GM19438 (cell line): ENCODE measurements around the gene GSTCD.
"Not testable (repeated sequence)": the region's sequence is repeated elsewhere in the genome, so short reads cannot be mapped to it uniquely, and the experiment has no call there.

Experiments used
- ATAC-seq: cut with Tn5 transposase; IDR thresholded peaks from one replicate; pipeline ENCODE4 v1.9.1; 2021; ENCODE audit warnings: low read depth; ENCODE audit not compliant: unreplicated experiment

Gene GSTCD

DNA sequence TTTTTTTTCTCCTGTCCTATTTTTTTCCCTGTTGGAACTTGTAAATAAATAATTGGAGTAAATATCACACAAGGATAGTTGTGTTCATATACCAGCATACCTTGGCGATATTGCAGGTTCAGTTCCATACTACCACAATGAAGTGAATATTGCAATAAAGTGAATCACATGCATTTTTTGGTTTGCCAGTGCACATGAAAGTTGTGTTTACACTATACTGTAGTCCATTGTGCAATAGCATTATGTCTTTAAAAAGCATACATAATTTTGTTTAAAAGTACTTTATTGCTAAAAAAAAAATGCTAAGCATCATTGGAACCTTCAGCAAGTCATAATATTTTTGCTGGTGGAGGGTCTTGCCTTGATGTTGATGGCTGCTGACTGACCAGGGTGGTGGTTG, 88.6 kb downstream of the GSTCD start:
- ATAC-seq: no peak

DNA sequence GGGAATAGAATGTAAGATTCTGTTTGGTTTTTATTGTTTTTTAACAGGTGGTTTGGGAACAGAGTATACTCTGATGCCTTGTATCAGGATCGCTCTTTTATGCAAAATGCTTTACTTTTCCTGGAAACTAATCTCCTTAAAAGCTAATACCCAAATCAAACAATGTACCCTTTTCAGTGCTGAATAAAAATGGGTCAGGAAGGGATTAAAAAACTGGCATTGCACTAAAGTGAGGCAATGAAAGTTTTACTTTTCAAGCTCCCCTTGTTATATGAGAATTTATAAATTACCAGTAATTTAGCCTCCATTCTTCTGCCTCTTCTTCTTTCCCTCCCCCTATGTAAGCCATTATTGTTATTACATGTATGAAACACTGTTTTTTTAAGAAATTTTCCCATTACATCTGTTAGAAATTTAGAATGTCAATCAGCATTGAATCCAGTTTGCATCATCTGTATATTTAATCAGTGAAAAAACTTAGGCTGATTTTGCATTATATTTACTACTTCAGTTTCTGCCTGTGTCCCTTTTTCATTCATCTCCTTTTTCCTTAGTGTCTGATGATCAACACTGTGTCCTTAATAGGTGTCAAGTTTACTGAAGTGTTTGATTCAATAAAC, 97.0 kb downstream of the GSTCD start:
- no peak for ATAC-seq

DNA sequence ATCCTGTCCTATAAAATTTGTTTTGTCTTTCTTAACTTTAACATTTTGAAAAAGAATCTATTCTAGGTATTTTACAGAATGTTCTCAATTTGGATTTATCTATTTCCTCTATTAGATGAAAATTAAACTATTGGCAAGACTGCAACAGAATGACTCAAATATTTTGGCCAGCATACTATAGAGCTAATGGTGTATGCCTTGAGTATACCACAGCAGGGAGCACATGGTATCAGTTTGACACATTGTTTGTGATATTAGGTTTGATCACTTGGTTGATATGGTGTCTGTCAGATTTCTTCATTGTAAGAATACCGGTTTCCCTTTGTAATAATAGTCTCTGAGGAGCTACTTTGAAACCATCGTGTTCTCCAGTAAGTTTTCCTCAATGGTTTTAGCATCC, 98.9 kb downstream of the GSTCD start:
- no peak for ATAC-seq

DNA sequence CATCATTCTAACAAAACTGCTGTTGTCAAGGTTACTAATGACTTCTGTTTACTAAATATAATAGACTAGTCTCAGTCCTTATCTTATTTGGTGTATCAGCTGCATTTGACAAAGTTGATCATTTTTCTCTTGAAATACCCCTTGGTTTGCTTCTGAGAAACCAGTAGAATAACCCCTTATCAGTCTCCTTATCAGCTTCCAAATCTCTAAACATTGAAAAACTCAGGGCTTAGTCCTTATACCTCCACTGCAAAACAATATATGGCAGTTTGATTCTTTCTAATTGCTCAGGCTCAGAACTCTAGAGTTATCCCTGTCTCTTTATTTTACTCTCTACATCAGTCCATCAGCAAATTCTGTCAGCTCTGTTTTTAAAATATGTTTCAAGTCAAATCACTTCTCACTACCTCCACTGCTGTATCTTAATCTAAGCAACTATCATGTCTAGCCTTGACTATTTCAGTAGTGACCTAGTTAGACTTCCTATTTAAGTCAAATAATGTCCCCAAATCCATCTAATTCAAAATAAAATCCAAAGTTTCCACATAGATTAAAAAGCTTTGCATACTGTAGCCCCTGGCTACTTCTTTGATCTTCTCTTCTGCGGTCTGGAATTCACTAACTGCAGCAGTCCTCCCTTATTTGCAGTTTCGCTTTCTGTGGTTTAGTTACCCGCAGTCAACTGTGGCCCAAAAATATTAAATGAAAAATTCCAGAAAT, 99.6 kb downstream of the GSTCD start:
- ATAC-seq: no peak

DNA sequence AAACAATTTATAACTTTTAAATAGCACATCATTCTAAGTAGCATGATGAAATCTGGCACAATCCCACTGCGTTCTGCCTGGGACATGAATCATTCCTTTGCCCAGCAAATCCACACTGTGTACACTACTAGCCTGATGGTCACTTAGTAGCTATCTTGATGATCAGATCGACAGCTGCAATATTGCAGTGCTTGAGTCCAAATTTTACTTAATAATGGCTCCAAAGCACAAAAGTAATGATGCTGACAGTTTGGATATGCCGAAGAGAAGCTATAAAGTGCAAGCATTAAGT, 100.1 kb downstream of the GSTCD start:
- no peak for ATAC-seq

DNA sequence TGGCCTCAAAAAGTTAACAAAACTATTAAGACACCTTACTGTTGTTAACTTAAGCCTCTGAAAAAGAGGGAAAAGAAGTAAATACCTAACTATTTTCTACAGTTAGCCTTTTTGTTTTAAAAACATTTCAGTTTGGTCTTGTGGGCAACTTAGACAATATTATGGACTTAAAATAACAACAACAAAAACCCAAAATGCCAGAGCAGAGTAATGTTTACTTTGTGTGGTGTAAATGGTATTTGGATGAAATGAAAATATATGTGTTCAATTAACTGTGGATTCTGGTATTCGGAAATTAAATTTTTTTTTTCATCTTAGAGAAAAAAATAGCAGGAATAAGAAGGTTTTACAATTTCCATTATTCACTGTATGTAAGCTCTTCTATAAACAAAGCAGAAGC, 107.1 kb downstream of the GSTCD start:
- ATAC-seq: no peak

DNA sequence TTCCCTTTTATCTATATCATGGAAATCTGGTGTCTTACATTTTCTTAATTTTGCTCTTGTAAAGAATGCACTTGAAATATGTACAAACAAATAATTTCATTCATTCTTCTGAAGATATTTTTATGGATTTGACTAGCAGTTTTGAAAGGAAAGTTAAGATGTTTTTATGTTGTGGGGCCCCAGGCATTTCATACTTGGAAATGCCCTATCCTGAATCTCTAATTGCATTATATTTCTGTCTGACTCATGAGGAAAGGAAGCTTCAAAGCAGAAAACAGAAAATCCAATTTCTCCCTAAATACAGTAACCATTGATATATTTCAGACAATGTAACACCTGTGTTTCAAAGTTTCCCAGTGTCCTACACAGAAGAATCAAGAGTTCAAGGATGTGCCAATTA, 113.5 kb downstream of the GSTCD start:
- no peak for ATAC-seq

DNA sequence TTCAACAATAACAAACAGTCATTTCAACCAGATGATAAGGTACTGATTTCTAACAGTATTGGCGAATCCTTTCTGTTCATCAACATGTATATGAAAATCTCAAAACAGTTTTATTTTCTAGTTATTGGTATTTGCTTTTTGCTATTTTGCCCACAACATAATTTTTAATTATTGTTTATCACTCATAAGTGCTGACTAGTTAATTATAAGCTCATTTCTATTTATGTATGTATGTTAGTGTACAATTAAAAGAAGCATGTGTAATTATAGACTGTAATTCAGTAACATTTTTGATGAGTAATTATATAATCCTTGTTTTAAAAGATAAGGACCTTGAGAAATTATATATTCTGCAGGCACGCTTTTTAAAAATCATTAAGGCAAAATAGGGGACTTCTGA, 119.5 kb downstream of the GSTCD start:
- no peak for ATAC-seq

DNA sequence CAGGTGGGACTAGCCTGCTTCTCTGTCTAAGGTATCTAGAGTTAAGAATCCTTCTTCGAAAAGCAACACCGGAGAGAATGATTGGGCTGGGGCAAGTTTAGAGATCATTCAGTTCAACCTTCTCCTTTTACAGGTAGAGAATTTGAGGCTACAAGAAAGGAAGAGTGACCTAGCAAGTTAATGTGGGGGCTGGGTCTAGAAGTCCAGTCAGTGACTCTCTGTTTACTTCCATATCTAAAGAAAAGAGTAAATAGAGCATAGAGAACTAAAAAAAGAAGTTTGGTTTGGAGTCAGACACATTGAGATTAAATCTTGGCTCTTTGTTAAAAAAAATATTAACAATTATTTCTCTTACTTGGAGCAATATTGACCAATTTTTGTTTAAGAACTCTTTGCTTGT, 122.6 kb downstream of the GSTCD start:
- ATAC-seq: no peak

DNA sequence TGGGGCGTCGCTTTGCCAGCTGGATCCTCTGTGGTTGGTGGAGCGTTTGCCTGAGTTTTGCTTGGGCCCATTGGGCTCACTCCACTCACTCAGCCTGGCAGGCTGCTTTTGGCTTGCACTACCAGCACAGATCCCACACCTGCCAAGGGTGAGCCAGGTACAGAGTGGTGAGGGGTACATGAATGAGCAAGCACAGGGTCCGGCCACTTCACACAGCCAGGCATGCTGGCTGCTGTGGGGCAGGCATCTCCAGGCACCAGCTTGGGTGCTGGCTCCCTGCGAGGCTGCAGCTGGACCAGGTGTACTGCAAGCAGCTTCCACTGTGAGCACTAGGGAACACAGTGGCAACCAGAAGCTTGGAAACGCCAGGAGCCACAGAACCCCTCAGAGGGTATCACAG, 126.6 kb downstream of the GSTCD start:
- ATAC-seq: no peak

DNA sequence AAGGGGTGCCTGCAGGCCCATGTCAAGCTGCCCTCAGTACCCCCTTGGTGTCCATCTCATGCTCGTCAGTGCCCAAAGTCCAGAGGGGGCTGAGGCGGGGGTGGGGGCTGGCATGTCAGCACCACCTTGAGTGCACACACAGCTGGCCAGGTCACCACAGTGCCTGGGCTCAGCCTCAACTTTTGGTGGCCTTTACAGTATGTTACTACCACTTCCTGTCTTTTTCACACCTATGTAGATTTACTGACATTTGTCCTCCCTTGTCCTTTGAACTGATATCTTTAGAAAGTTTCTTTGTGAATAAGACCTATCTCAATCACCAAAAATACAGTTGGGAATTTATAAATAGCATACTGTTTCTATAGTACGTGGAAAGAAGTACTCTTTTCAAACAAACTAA, 128.0 kb downstream of the GSTCD start:
- ATAC-seq: no peak

DNA sequence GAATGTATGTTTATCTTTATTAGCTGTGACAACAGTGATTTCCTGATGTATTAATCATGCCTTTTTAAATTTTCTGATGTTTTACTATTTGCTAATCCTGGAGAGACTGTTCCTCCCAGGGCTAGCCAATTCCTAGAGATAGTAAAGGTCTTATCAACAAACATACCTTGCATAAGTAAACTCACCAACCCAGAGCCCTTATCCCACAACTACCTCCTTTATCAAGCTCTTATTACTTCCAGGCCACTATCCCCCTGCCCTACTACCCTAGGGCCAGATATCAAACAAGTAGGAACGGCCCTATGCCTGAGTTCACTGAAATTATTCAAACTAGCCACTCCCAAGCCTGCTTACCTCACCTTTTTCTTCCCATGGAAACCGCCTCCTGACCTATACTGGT, 128.5 kb downstream of the GSTCD start:
- ATAC-seq: no peak

DNA sequence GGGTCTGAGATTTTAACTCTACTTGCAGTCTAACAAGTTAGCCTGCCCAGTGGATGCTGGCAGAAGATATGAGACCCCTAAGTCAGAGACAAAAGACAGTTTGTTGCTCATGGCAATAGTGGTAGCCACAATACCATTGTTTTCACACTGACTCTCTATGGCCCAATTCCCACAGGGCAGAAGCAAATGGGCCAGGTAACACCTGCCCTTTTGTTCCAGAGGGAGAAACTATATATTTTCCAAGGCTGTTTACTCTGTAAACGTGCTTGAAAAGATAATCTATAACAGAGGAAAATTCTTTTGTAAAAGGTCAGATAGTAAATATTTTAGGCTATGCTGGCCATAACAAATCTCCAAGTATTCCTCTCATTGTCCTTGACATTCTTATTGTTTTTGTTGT, 129.5 kb downstream of the GSTCD start:
- no peak for ATAC-seq

DNA sequence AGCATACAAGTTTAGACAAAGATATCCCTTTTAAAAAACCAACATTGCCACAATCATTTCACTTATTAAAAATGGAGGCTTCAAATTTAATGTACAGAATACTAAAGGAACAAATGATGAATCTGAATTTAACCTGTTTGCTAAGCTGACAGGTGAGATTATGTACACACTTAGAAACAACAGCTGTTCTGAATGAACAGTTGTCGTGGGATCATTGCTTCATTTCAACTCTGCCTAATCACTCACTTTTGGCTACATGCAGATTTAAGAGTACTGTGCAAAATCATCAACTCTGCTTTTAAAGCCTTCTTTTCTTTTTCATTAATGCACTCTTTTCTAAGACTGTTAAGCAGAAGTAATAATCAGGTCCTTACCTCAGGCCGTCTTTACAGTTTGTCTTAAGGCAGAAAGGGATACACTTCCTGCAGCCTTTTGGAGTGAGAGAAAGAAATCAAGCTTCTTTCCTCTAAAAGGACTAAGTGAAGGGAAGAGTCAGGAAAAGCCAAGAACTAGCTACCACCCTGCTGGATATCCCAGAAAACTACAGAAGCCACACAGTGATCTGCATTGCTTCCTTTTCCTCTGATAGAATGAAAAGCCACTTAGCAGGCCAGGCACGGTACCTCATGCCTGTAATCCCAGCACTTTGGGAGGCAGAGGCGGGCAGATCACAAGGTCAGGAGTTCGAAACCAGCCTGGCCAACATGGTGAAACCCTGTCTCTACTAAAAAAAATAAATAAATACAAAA, 132.0 kb downstream of the GSTCD start:
- no peak for ATAC-seq

DNA sequence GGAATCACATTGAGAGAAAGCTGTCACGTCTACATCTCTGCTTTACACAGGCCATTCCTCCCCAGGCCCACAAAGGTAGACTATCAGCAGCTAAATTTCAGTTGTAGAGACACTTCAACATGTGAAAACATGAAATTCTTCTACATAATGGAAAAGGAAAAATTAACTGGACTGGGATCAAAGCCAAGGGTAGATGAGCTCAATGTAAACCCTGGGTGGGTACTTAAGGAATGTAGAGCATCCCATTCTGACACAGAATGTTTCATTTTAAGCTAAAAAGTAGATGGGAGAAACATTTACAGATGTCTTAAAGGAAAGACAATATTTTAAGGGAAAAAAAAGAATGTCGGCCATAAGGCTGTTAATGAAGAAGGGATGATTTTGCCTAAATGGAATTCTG, 135.4 kb downstream of the GSTCD start:
- ATAC-seq: no peak

DNA sequence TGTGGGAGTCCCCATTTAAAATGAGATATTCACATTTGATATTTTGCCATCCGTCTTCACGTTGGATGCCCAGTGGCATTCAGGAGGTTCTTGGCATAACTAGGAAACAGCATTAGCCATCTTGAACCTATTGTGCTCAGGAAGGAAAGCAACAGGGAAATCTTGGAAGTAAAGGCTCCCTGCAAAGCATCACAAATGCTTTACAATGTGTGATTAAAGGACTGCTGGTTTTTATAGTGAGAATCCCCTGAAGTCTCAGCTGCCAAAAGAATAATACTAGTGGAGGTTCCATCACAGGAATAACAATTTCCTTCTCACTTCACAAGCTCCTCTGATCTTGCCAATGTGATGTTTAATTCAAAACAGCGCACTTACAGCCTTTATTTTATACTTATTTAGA, 137.0 kb downstream of the GSTCD start:
- no peak for ATAC-seq

DNA sequence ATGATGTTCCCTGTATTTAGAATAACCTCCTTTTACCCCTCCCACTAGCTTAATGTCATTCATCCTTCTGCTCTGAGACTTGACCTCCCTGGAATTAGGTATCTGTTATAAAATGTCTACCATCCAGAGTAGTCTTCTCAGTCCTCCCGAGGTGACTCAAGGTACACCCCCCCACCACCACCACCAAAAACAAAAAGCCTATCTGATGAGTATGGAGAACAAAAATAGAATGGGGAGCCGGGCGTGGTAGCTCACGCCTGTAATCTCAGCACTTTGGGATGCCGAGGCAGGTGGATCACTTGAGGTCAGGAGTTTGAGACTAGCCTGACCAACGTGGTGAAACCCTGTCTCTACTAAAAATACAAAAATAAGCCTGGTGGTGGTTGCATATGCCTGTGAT, 139.8 kb downstream of the GSTCD start:
- ATAC-seq: not testable (repeated sequence)

DNA sequence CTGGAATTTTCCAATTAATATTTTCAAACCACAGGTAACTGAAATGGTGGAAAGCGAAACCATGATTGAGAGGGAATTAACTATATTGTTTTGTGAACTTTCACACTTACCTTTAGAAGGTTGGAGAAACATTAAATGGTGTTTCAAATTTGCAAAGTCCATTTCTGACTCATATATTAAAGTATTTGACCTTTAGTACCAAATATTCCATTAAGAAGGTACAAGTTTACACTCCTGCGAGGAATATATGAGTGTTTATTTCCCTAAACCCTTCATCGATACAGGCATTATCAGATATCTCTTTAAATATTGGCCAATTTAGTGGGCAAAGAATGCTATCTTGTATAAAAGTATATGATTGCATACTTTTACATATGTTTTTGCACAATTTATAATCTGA, 142.6 kb downstream of the GSTCD start:
- ATAC-seq: no peak

DNA sequence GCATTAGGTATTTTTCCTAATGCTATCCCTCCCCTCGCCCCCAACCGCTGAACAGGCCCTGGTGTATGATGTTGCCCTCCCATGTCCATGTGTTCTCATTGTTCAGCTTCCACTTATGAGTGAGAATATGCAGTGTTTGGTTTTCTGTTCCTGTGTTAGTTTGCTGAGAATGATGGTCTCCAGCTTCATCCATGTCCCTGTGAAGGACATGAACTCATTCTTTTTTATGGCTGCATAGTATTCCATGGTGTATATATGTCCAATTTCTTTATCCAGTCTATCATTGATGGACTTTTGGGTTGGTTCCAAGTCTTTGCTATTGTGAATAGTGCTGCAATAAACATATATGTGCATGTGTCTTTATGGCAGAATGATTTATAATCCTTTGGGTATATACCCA, 143.6 kb downstream of the GSTCD start:
- ATAC-seq: not testable (repeated sequence)

DNA sequence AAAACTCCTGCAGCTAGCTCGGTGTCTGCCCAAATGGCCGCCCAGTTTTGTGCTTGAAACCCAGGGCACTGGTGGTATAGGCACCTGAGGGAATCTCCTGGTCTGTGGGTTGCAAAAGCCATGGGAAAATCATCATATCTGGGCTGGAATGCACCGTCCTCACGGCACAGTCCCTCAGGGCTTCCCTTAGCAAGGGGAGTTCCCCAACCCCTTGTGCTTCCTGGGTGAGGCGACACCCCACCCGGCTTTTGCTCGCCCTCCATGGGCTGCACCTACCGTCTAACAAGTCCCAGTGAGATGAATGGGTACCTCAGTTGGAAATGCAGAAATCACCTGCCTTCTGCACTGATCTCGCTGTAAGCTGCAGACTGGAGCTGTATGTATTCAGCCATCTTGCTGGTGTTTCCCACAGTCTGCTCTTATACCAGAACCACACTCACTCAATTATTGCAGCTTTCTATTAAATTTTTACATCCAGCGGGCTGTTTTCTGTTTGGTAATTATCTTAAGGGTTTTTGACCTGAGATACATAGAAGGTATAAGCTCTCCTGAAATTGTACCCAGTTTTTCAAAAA, 150.0 kb downstream of the GSTCD start:
- no peak for ATAC-seq

DNA sequence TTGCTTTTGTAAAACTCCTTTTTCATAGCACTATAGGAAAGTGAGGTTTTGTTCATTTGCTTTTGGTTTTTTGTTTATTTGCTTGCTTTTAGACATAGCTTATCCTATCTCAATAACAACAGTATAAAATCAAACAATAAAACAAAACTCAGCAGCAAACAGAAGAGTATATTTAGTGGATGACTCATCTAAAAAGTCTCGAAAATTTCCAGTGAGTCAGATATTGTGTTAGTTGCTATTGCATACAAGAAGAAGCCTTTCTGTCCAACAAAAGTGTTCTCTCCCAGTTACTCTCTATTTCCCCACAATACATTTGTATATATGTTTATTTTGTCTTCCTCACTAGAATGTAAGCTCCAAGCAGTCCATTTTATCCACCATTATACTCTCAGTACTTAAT, 150.6 kb downstream of the GSTCD start:
- ATAC-seq: no peak

DNA sequence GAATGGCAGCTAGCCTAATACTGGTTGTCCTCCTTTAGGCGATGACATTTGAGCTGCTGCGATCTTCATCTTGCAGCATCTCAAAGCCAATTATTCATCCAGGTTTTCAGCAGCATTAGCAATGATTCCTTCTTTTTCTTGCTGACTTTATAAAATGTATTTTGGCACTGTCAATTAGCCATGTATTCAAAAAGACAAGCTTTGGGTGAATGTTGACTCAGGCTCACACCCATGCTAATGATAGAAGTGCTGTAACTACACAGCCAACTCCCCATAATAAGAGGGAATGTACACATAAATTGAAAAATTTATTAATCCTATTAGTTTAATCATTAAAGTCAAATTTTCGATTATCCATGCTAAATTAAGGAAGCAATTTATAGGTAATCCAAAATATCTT, 162.4 kb downstream of the GSTCD start:
- no peak for ATAC-seq
